ENCODE measurements around the gene RHEB.

RHEB gene

GRCh38 chr7:151444632-151445031, 75.1 kb downstream of the RHEB start:
- H3K4me3 ChIP-seq (replicated peaks; ENCODE audit: insufficient read depth, low read length) = no peak overlapping the region
- H3K27ac ChIP-seq (replicated peaks) = no peak overlapping the region
- no peak for DNase-seq (ENCODE audit: low read depth in 1 of 2, low spot score in 1 of 2)
- TF ChIP-seq CTCF (IDR thresholded peaks at IDR 0.05; ENCODE audit: insufficient read depth, low read length) (no peak), POLR2AphosphoS5 (IDR thresholded peaks at IDR 0.05; ENCODE audit: low read depth) (no peak), SPI1 (IDR thresholded peaks at IDR 0.05; ENCODE audit: borderline replicate concordance, low read depth) (no peak), REST (IDR thresholded peaks at IDR 0.05; ENCODE audit: insufficient replicate concordance, low read depth) (no peak), GABPA (IDR thresholded peaks at IDR 0.05; ENCODE audit: low read depth) (no peak)
- peaks cover 2% of the 10 kb centered on the region for H3K27me3 ChIP-seq (ENCODE audit: insufficient read depth, poor library complexity, severe bottlenecking)

GRCh38 chr7:151442776-151443496, 76.8 kb downstream of the RHEB start:
- TF ChIP-seq GABPA (IDR thresholded peaks at IDR 0.05; ENCODE audit: low read depth) (no peak), REST (IDR thresholded peaks at IDR 0.05; ENCODE audit: insufficient replicate concordance, low read depth) (no peak), CTCF (IDR thresholded peaks at IDR 0.05; ENCODE audit: insufficient read depth, low read length) (no peak), POLR2AphosphoS5 (IDR thresholded peaks at IDR 0.05; ENCODE audit: low read depth) (no peak), SPI1 (IDR thresholded peaks at IDR 0.05; ENCODE audit: borderline replicate concordance, low read depth) (no peak)
- no peak for DNase-seq (ENCODE audit: low read depth in 1 of 2, low spot score in 1 of 2)
- Histone ChIP-seq H3K4me3 (replicated peaks; ENCODE audit: insufficient read depth, low read length) (no peak overlapping the region), H3K27ac (replicated peaks) (no peak overlapping the region), H3K27me3 (ENCODE audit: insufficient read depth, poor library complexity, severe bottlenecking) (peaks cover 5% of the 10 kb centered on the region)

GRCh38 chr7:151440799-151441445, 78.8 kb downstream of the RHEB start:
- H3K27ac ChIP-seq (replicated peaks) = no peak overlapping the region
- no peak for TF ChIP-seq CTCF (IDR thresholded peaks at IDR 0.05; ENCODE audit: insufficient read depth, low read length)
- no peak for TF ChIP-seq SPI1 (IDR thresholded peaks at IDR 0.05; ENCODE audit: borderline replicate concordance, low read depth)
- no peak for TF ChIP-seq POLR2AphosphoS5 (IDR thresholded peaks at IDR 0.05; ENCODE audit: low read depth)
- no peak for TF ChIP-seq REST (IDR thresholded peaks at IDR 0.05; ENCODE audit: insufficient replicate concordance, low read depth)
- TF ChIP-seq GABPA (IDR thresholded peaks at IDR 0.05; ENCODE audit: low read depth) = no peak
- DNase-seq (ENCODE audit: low read depth in 1 of 2, low spot score in 1 of 2) = no peak
- peaks cover 5% of the 10 kb centered on the region for H3K27me3 ChIP-seq (ENCODE audit: insufficient read depth, poor library complexity, severe bottlenecking)
- no peak overlapping the region for H3K4me3 ChIP-seq (replicated peaks; ENCODE audit: insufficient read depth, low read length)

All from HL-60 (cell line).